Cardiac fibroblast (primary cell): ENCODE data around the gene ABL2.

Experiments
- DNase-seq, 2 donors: peaks; one replicate each; pipeline versions ENCODE4 v3.0.0 to v3.0.0-alpha.2; 2010; ENCODE audit warnings: low read depth in 2 of 2
- H3K4me3 ChIP-seq, 2 donors: replicated peaks in 1 of 2; 1 replicate in 1 of 2; 2 replicates in 1 of 2; pipeline ENCODE4 v1.5.1; 2011; ENCODE audit warnings: low read depth in 2 of 2, low read length in 2 of 2, mild to moderate bottlenecking in 2 of 2, moderate library complexity in 1 of 2
- CTCF ChIP-seq: IDR thresholded peaks from one replicate; pipeline ENCODE4 v1.5.1; 2011; ENCODE audit warnings: low read depth, mild to moderate bottlenecking, low read length, inconsistent platforms

ABL2 gene

DNA sequence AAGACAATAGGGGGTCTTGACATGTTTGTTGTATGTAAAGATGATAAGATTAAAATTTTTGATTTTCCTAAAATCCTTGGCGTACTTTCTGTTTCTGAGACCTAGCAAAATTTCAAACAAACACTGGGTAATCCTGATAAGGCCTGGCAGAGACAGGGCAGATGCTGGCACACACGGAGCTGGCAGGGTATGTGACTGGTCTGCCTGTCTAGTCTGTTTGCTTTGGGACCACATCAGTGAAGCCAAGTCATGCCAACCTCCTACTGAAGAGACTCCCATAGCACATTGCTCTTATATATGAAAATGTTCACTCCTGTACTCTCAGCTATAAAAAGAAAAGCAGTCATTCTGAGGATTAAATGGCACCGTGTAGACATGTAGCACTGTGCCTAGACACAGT is 133.6 kb downstream of the ABL2 start:
- no peak for DNase-seq
- no peak overlapping the region for H3K4me3 ChIP-seq
- TF ChIP-seq CTCF, result no peak

DNA sequence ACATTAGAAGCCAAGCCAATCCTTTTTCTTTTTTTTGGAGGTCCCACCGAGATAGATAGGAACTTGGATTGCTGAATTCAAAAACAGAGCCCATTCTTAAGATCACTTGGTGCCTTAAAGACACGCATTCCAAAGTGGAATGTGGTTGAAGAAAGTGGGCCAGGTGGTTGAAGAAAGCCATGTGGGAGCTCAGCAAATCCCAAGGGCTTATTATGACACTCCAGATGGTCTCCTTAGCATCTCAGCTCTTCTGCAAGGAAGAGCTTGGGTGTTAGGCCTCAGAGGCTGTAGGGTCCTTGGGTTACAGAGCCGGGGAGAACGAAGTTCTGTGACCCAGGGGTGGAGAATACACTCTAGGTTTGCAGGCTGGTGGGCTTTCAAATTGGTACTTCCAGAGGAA is 134.1 kb downstream of the ABL2 start:
- no peak for TF ChIP-seq CTCF
- DNase-seq, result peak in 1 of 2 donors; percentile 32
- H3K4me3 ChIP-seq, result no peak overlapping the region

GRCh38 chr1:179094818-179095217 is 134.7 kb downstream of the ABL2 start:
- TF ChIP-seq CTCF, result no peak
- DNase-seq, result no peak
- H3K4me3 ChIP-seq, result no peak overlapping the region

DNA sequence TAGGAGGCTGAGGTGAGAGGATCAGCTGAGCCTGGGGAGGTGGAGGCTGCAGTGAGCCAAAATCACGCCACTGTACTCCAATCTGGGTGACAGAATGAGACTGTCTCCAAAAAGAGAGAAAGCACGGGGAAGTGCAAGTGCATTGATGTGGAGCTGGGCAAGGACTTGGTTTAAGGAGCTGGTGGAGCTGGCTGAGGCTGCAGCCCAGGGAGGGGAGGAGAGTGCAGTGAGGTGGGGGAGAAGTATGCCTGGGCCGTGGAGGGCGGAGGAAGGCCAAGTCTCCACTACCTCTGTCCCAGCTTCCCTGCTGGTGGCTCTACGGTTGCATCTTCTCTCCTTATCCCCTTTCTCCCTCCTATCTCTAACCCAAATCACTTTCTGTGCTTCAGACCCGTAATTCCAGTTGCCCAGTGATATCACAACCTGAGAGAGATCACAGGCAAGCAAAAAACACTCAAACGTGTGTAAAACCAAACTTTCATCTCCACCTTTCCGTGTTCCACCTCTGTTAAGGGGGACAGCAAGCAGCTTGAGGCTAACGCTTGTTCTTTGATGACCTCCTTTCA is 136.5 kb downstream of the ABL2 start:
- TF ChIP-seq CTCF, result no peak
- DNase-seq, result no peak

DNA sequence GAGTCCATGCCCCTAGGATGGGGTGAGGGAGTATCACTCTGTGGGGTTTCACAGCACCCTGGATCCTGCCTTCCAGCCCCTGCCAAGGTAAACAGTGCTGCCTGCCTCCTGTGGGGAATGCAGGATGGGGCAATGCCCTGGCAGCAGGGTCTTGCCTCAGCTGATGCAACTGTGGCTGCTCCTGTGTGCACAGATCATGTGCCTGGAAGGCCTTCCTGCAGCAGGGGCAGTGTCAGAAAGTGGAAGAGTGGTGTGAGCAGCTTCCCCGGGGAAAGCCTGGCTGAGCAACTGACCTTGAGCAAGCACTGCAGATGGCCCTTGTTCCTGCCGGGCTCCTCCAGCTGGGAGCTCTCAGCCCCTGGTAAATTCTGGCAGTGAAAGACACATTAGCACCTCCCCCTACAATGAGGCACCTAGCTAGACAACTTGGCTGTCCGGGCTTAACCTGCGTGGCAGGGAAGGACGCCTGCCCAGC is 137.7 kb downstream of the ABL2 start:
- peak; percentile 84 to 95 for DNase-seq
- no peak overlapping the region for H3K4me3 ChIP-seq
- no peak for TF ChIP-seq CTCF

More for the DNA sequence above, 136.5 kb downstream of the ABL2 start:
- H3K4me3 ChIP-seq, result no peak overlapping the region

GRCh38 chr1:179090923-179091322 is 138.6 kb downstream of the ABL2 start:
- no peak for DNase-seq
- H3K4me3 ChIP-seq, result no peak overlapping the region
- TF ChIP-seq CTCF, result no peak

DNA sequence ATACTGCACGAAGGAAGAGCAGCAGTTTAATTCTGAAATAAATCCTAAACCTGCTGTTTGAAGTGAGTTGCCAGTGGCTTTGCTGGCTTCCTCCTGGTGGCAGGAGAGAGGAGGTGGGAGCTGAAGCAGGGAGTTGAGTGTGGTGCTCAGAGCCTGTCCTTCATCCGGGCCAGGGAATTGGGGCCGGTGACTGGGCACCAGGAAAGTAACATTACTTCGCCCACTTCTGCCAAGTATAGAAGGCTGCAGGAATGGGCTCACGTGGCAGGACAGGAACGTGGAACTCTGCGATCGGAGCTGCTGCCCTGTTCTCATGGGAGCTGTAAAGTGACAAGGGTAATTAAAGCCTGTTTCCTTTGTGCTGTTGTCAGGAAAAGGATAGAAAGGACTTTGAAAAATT is 139.0 kb downstream of the ABL2 start:
- H3K4me3 ChIP-seq, result no peak overlapping the region
- peak; percentile 4 for TF ChIP-seq CTCF
- no peak for DNase-seq
